HG03066 (cell line): ENCODE results near the gene TUBGCP5.

Source experiments
- ATAC-seq: cut with Tn5 transposase; IDR thresholded peaks from one replicate; pipeline ENCODE4 v1.9.1; 2021; ENCODE audit warnings: low read depth; ENCODE audit not compliant: unreplicated experiment

Gene TUBGCP5

DNA sequence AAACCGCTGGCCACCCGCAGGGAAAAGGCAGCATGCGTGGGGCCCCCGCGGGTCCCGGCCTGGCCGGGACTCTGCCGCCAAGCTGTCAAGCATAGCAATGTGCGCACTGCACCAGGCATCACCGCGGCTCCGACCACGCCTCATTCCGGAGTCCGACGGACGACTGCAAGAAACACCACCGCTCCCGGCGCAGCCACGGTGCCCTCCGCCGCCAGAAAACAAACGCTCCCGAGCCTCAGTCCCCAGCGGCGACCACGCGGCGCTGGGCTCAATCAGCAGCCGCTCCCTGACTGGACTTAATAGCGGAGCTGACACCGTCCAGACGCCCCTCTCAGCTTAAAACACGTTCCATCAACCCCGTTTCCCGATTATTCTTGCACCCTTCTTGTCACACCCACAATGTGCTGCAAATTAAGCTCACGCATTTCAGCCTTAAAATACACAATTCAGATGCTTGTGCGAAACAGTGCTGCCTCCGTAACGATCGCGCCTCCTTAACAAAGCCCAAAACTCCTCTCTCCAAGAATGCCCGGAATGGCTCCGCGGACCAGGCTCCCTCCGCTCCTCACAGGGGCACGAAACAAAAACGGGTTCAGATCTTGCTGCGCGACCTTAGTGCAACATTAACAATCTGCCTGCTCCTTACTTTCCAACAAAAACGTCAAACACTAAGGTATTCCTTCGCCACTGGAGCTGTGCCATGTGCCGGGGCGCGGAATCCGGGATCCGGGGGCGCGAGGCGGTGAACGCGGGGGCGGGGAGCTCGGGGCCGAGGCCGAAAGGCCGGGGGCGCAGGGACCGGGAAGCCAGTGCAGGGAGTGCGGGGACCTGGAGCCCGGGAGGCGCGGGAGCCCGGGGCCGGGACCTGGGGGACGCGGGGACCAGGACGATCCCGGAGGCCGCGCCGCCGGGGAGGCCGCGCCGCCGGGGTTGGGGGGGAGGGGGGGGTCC lies 59.9 kb downstream of the TUBGCP5 start:
- ATAC-seq: peak; percentile 57

DNA sequence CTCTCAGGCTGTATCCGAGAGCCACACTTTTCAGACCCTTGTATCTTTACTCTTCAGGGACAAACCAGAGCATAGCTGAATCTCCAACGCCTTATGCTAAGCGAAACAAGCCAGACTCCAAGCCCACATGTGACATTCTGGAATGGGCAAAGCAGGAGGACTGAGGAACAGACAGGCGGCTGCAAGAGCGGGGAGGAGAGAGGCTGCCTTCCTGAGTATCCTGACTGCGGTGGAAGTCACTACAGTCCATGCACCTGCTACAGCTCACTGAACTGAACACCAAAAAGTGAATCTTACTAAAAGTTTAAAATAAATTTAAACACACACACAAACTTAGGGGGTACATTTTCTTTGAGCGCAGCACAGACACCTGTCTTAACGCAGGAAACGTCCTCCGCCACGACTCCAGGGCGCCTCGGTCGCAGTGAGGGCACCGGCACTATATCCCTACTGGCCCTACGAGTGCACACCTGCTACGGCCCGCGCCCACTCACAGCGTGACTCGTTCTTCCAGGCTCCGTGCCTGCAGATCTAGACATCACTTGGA lies 60.6 kb downstream of the TUBGCP5 start:
- peak; percentile 15 for ATAC-seq

GRCh38 chr15:22974745-22975144 lies 64.6 kb downstream of the TUBGCP5 start:
- no peak for ATAC-seq

DNA sequence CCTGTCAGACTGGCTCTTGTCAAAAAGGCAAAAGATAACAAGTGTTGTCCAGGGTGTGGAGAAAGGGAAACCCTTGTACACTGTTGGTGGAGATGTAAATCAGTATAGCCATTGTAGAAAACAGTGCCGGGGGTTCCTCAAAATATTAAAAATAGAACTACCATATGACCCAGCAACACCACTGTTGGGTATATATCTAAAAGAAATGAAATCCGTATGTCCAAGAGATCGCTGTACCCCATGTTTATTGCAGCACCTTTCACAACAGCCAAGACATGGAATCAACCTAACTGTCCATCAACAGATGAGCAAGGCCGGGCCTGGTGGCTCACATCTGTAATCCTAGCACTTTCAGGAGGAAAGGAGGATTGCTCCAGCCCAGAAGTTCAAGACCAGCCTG lies 65.4 kb downstream of the TUBGCP5 start:
- ATAC-seq: no peak

DNA sequence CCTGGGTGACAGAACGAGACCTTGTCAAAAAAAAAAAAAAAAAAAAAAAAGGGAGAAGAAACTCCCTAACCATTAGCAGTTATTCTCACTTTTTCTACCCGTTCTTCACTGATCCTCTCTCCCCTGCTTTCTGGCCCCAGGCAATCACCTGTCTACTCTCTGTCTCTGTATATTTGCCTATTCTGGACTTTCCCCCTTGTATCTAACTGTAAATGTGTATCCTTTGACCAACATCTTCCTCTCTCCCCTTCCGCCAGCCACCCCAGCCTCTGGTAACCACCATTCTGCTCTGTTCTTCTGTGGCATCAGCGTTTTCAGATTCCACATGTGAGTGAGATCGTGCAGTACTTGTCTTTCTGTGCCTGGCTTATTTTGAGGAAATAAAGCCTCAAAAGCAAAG lies 66.1 kb downstream of the TUBGCP5 start:
- no peak for ATAC-seq

DNA sequence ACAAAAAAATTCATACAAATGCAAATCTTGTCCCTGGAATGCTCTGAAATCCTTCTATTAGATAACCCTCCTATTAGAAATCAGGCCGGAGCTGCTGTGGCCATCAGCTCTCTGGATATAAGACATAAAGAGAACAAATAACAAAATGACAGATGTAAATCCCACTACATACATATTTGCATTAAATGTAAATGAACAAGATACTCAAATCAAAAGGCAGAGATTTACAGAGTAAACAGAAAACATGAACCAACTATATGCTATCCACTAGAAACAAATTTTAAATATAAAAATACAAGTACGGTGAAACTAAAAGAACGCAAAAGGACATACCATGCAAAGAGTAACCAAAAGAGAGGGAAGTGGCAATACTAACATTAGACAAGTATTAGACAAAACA lies 69.9 kb downstream of the TUBGCP5 start:
- ATAC-seq: no peak

DNA sequence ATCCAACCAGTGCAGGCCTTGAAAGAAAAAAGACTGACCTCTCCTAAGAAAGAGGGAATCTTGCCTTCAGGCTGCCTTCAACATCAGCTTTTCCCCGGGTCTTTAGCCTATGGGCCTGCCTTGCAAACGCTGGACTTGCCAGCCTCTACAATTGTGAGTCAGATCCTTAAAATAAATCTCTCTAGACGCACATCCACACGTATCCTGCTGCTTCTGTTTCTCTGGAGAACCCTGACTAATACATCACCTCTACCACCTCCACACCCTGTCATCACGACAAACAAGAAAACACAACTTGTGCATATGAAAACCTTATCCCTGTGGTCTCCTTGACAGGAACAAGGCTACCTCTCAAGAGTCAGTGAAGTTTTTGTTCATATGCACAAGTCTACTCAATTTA lies 71.0 kb downstream of the TUBGCP5 start:
- no peak for ATAC-seq

DNA sequence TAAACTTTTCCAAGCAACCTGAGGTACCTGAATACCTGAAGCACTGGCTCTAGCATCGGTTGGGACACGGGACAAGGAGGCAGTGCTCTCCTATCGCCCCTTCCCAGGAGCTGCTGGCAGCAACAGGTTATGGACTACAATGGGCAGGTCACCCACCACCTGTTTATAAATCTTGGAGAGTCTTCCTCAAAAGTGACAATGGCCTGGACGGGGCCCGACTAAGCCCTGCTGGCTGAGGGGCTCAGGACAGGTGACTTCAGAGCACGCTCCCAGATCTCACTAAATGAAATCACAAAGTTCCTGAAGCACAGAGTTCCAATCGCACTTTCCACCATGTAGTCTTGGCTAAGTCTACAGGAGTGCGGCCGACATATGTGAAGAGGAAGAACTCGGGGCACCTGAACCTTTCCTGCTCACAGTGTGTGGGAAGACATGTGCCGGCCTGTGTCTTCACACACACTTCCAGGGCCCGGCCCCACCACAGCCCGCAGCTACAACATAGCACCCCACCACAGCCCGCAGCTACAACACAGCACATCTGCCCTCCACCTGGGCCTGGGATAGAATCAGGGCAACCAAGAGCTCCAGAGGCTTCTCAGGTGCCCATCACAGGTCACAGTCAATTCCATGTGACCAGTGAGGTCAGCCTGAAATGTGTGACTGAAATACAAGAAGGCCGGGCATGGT lies 72.1 kb downstream of the TUBGCP5 start:
- no peak for ATAC-seq

DNA sequence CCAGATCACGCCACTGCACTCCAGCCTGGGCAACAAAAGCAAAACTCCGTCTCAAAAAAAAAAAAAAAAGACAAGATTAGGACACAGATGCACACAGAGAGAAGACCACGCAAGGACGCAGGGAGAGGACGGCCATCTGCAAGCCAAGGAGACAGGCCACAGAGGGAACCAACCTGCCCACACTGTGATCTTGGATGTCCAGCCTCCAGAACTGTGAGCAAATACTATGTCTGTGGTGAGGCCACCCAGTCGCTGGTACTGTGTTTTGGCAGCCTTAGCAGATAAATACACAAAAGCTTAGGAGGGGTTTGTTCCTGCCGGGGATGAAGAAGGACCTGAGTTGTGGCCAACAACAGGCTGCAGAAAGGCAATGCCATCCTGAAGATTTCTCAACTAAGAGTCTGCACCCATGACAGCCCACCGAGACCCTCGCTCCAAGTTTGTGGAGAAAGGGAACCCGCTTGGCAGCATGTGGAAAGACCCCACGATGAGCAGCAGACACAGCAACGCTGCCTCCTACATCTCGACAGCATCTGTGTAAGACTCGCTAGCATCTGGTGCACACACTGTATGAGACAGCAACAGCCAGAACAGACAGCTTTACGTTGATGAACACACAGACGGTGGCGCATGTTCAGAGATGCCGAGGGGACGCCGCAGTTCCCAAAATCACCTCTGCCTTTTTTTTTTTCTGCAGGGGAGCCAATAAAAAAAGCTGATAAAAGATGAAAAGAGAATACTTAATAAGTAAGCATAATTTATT lies 72.9 kb downstream of the TUBGCP5 start:
- no peak for ATAC-seq

DNA sequence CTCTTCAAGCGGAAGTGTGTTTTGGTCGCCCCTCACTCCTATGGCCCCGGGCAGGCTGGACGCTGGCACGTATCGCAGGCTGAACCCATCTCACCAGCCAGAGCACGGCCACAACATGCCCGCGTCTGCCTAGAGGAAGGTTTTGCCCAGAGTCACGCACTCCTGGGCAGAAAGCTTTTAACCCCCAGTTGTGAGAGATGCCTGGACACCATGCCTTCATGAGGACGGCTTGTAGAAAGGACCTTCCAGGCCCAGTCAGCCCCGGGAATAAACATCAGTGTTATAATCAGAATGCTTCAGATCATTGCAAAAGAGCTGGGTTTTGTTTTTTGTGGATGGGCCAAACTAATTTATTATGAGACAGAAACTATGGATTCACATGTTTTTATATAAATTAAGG lies 75.7 kb downstream of the TUBGCP5 start:
- ATAC-seq: no peak

GRCh38 chr15:22962611-22963010 lies 76.8 kb downstream of the TUBGCP5 start:
- no peak for ATAC-seq

GRCh38 chr15:22961762-22962161 lies 77.6 kb downstream of the TUBGCP5 start:
- no peak for ATAC-seq

DNA sequence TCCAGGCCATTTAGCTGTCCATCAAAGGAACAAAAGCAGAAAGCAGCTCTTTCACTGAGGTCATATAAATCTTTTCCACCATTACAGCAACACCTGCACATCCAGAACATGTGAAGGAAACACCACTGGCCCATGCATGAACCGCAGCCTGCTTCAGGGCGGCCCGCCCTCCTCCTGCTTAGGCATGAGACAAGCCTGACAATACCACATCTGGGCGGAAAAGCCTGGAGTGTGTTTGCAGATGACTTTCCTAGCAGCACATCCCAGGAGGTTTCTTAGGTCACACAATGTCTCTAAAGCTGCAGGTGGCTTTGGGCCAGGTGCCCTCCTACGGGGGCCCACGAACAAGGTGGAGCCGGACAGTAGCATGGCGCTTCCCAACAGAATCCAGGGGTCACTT lies 78.8 kb downstream of the TUBGCP5 start:
- ATAC-seq: no peak

GRCh38 chr15:22960126-22960525 lies 79.2 kb downstream of the TUBGCP5 start:
- ATAC-seq: no peak

GRCh38 chr15:22959321-22960101 lies 79.9 kb downstream of the TUBGCP5 start:
- ATAC-seq: no peak

DNA sequence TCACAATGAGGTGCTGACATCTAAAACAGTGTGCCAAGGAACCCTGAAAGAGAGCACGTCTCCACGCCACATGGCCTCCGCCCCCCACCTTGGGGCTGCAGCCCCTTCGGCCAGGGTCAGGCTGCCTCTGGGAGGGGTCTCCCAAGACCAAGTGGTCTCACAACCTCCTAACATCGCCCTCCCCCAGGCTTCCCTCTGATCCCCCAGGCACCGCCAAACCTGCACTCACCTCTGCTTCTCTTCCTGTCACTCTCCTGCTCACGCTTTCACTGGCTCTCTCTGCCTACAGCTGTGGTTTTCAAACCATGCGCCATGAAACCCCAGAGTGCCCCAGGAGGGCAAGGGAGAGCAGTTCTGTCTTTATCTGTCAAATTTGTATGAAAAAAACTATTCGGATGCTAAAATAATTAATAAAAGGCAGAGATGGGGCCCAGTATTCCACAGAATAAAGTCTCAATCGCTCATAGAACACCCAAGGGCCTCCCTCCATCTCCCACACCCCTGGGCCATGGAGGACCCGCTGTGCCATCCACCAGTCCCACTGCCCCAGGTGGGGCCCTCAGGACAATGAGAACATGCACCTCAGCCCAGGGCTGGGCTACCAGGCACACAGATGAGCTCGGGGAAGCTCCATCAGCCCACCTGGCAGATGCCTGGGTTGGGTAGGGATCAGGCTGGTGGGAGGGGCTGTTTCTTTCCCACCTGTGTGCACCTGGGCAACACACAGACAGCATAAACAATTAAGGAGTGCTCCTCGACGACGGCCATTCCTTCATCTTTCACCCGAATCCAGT lies 80.7 kb downstream of the TUBGCP5 start:
- ATAC-seq: no peak

- ATAC-seq: no peak
These were observed 82.5 kb downstream of the TUBGCP5 start for GRCh38 chr15:22956978-22957260.

DNA sequence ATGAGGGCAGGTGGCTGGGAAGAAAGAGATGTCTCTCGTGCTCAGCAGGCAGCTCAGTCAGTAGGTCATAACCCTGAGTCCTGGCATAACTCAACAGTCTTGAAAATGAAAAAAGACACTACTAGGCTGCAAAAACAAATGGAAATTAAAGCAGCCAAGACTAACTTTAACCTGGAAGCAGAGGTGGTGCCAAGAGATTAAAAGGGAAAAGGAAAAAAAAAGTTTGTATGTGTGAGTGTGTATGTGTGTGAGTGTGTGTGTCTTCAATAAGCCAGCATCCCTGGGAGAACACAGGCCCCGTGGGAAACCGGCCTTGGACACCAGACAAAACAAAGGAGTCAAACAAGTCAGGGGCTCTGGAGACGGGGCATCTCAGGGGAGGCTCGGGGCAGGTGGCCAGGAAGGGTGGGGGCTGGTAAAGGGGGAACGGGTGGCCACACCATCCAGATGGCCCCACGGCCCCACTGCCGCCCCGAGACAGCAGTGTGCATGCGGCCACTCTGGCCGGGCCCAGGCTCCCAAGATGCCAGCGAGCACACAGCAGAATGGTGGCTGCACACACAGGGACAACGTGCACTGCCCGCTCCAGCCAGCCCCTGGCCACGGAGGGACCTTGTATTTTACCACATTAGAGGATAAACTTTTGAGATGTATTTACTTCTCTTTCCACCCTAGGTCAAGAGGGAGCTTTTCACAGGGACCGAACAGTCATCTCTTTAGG lies 83.0 kb downstream of the TUBGCP5 start:
- ATAC-seq: no peak

GRCh38 chr15:22955544-22956119 lies 83.7 kb downstream of the TUBGCP5 start:
- ATAC-seq: no peak
